ENCODE data around the gene SYF2.
"Not testable (repeated sequence)": the region's sequence is repeated elsewhere in the genome, so short reads cannot be mapped to it uniquely, and the experiment has no call there.

Gene SYF2

DNA sequence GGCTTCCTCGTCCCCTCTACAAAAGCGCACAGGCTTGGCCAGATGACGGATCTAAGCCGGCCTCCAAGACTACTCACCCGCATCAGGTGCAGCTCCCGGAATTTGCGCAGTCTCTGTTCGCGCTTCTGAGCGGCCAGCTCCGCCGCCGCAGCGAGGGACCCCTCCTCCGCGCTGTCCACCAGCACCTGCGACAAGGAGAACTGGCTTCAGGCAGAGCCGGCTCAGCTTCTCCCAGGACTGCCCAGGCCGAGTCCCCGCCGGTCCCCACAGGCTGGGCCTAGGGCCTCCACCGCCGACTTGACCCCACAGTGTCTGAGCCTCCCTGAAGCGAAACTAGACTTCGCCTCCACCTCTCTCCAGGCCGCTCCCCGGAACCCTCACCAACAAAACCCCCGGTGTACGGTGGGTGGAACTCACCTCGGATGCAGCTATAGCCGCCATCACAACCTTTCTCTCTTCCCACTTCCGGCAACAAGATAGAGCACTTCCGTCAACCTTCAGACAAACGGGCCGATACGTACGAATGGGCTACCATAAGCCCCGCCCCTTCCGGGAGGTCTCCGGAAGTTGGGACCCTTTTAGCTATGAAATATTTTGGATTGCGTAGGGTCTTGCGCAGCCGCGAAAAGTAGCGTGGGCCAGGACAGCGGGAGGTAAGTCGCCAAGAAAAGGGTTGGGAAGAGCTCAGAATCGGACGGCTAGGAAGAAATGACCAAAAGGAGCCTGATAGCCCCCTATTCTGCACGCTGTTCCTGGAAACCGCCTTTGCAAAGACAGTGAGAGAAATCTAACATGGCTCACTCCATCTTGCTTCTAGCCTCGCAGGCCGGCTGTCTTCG lies at the start of gene SYF2:
TSS of gene SYF2 (minus strand) at position 476 of the 839 bp plus-strand sequence. CDS start at position 441, 35 bp downstream.
- in situ Hi-C loops (cut with MboI; ENCODE audit: low sequenced_read_pairs), result no loop called here

DNA sequence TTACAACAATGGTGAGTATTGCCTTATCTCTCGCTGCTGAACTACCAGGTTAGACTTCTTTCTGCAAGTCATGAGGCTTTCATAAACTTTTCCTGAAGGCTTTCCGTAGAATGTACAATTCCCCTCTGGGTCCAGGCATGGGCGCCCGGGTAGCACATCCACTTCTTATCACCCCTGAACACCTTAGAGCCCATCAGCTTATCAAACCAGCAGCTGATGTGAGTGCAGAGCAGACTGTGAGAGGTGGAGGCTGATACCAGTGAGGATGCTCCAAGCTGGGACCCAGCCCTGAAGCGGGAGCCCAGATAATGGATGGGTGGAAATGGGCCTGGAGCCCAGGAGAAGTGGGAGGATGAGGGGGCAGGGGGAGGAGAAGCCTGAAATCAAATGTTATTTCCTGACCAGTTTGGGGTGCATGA lies 47.4 kb upstream of the SYF2 start:
- in situ Hi-C loops (cut with MboI; ENCODE audit: low sequenced_read_pairs), result not testable (repeated sequence)

DNA sequence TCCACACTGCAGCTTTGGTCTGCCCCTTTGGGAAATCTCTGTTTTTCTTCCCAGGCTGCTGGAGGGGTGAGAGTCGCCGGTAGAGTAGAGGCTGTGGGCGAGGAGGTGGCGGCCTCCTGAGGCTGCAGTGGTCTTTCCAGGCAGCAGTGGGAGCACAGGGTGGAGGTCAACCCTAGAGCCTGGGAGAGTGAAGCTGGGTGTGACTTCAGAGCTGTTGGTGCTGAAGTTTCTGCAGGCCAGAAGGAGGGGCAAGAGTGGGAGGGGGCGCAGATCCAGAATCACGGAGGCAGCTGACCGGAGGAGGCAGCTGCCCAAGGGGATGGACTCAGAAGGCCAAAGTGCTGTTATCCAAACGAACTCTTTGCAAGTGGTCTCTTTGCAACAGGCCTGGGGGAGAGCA lies 46.5 kb upstream of the SYF2 start:
- in situ Hi-C loops (cut with MboI; ENCODE audit: low sequenced_read_pairs), result not testable (repeated sequence)

- in situ Hi-C loops (cut with MboI; ENCODE audit: low sequenced_read_pairs), result not testable (repeated sequence)
Observed at GRCh38 chr1:25278358-25278757, 46.1 kb upstream of the SYF2 start.

GRCh38 chr1:25277295-25277694 lies 45.0 kb upstream of the SYF2 start:
- in situ Hi-C loops (cut with MboI; ENCODE audit: low sequenced_read_pairs), result not testable (repeated sequence)

DNA sequence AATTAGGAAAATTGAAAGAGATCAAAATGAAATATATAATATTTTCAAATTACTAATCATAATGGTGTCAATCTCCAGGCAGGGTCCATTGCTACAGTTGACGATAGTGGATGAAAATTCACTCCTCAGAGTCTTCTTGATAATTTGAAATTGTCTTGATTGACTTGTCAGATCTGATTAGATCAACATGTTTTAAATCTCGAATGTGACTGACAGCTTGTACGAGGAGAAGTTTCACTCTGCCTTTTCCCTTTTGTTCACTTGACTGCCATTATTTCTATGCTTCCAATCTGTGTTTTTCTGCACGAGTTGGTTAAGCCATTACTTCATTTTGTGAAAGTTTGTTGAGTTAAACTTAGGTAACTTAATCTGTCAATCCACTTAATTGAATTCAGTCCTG lies 43.3 kb upstream of the SYF2 start:
- in situ Hi-C loops (cut with MboI; ENCODE audit: low sequenced_read_pairs), result not testable (repeated sequence)

GRCh38 chr1:25272238-25272637 lies 39.9 kb upstream of the SYF2 start, which contains the start of gene RHD:
Gene RHD, plus strand, starts transcription at chr1:25272509. Its CDS starts 39 bp downstream, at chr1:25272548.
- in situ Hi-C loops (cut with MboI; ENCODE audit: low sequenced_read_pairs), result not testable (repeated sequence)

- in situ Hi-C loops (cut with MboI; ENCODE audit: low sequenced_read_pairs), result not testable (repeated sequence)
Observed at GRCh38 chr1:25268143-25268760, 36.0 kb upstream of the SYF2 start.

- in situ Hi-C loops (cut with MboI; ENCODE audit: low sequenced_read_pairs), result not testable (repeated sequence)
Observed at GRCh38 chr1:25267288-25268142, 35.2 kb upstream of the SYF2 start.

GRCh38 chr1:25266554-25267287 lies 34.4 kb upstream of the SYF2 start:
- in situ Hi-C loops (cut with MboI; ENCODE audit: low sequenced_read_pairs), result not testable (repeated sequence)

DNA sequence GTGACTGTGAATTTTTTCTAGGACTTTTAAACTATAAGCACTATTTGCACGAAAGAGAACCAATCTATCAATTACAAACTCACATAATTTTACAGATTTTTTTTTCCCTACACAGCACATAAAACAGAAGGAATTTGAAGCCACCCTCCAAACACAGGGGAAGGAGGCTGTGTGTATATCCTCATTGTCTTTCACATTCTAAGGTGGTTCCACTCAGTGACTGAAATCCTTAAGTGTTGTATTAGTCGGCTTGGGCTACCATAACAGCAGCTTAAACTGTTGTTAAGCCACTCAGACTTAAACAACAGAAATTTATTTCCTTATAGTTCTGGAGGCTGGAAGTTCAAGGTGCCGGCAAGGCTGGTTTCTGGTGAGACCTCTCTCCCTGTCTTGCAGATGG lies 28.0 kb upstream of the SYF2 start:
- in situ Hi-C loops (cut with MboI; ENCODE audit: low sequenced_read_pairs), result not testable (repeated sequence)

DNA sequence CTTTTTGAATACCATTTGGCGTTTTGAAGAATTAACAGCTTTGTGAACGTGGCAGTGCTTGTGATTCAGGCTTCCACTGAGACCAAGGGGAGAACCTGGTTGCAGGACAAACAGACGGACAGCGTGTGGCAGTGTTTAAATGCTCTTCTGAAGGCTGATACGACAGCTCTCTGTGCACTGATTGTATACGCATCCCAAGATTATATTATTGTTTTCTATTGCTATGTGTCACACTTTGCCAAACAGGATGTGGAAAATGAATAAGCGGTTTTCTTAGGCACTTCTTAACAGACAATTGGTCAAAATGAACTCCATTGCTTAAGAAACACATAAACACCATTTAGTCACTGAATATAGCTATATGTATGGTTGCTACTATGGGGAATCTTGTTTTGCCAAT lies 27.5 kb upstream of the SYF2 start:
- in situ Hi-C loops (cut with MboI; ENCODE audit: low sequenced_read_pairs), result loop anchor here (10.0 kb wide), 1 partner anchor 545 kb away; the partner anchor contains the start of gene SELENON

- in situ Hi-C loops (cut with MboI; ENCODE audit: low sequenced_read_pairs), result loop anchor here (10.0 kb wide), 1 partner anchor 548 kb away; the partner anchor contains the start of gene SELENON
Observed at GRCh38 chr1:25257196-25257595, 24.9 kb upstream of the SYF2 start.

DNA sequence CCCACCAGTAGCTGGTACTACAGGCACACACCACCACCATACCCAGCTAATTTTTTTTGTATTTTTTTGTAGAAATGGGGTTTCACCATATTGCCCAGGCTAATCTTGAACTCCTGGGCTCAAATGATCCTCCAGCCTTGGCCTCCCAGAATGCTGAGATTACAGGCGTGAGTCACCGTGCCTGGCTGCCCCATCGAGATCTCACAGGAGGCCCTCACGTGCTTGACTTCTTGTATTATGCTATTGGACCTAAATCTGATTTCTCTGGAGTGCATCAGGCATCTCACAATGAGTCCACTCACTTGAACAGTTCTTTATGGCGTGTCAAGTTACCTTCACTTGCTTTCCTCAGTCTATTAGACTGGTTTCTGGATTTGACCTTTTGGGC lies 24.3 kb upstream of the SYF2 start:
- in situ Hi-C loops (cut with MboI; ENCODE audit: low sequenced_read_pairs), result loop anchor here (10.0 kb wide), 1 partner anchor 548 kb away; the partner anchor contains the start of gene SELENON

- in situ Hi-C loops (cut with MboI; ENCODE audit: low sequenced_read_pairs), result loop anchor here (10.0 kb wide), 1 partner anchor 549 kb away; the partner anchor contains the start of gene SELENON
Observed at GRCh38 chr1:25255706-25256577, 23.6 kb upstream of the SYF2 start.

DNA sequence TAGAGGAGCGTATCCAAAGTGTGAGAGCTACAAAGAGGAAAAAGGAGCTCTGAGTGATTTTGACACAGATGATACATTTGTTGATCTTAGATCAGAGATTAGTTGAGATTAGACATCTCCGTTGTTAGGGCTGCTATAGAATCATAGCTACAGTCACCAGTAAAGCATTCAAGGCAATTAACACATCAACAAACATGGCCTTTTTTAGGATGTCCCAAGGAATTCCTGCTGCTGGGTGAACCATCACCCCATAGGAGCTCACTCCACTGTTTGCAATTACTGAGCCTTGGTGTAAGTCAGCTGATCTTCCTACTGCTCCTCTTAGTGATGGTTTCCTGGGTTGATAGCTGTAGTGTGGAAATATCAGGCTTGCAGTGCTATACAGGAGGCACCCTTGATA lies 21.6 kb upstream of the SYF2 start:
- in situ Hi-C loops (cut with MboI; ENCODE audit: low sequenced_read_pairs), result loop anchor here (10.0 kb wide), 1 partner anchor 551 kb away; the partner anchor contains the start of gene SELENON

- in situ Hi-C loops (cut with MboI; ENCODE audit: low sequenced_read_pairs), result no loop called here
Observed at GRCh38 chr1:25247829-25248754, 15.8 kb upstream of the SYF2 start.

All from HL-60/S4 (cell line).